Esophagus muscularis mucosa (tissue), 4 donors: ENCODE measurements around the gene ANKS1B.

Experiments used
- EP300 ChIP-seq: sonication (generic); formaldehyde crosslinking; IDR thresholded peaks from one replicate; pipeline ENCODE4 v1.6.1; 2017; ENCODE audit warnings: antibody characterized with exemption
- POLR2AphosphoS5 ChIP-seq, 2 donors: sonication (generic); formaldehyde crosslinking; IDR thresholded peaks; one replicate each; pipeline ENCODE4 v1.6.1; 2017; ENCODE audit warnings: antibody characterized with exemption in 2 of 2
- TF ChIP-seq, protein P1 (sequence below), 3 experiments: fragments of 200-600 bp in 2 of 3; fragments of 450-650 bp in 1 of 3; sonication (generic) in 2 of 3; IDR thresholded peaks; one replicate each; pipeline ENCODE4 v1.5.1; 2017 to 2019; ENCODE audit warnings: antibody characterized with exemption in 3 of 3, mild to moderate bottlenecking in 2 of 3, moderate library complexity in 1 of 3

DNA sequence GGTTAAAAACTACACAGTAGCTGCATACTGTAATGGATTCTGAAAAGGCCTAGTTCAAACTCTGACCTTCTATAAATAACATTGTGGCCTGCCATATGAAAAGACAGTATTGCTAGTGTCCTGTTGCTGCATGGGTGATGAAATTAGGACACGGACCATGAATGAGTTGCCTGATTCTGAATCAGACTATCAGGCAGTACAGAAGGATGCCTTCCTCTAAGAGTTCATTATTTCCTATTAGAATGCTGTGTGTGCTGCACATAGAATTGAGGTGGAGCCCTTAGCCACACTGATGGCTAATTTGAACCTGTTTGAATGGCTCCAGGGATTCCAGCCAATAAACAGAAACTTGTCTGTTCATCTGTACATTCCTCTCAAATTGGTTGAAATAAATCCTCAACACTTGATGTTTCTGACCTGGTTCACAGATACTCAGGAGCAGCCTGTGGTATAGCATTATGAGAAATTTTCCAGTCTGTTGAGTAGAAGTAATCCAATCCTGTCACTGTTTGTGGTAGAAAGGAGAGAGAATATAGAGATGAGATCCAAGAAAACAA is 856.4 kb downstream of the ANKS1B start:
- TF ChIP-seq EP300 (no peak), POLR2AphosphoS5 (IDR thresholded peaks at IDR 0.05) (no peak)
- TF ChIP-seq, protein P1, sequence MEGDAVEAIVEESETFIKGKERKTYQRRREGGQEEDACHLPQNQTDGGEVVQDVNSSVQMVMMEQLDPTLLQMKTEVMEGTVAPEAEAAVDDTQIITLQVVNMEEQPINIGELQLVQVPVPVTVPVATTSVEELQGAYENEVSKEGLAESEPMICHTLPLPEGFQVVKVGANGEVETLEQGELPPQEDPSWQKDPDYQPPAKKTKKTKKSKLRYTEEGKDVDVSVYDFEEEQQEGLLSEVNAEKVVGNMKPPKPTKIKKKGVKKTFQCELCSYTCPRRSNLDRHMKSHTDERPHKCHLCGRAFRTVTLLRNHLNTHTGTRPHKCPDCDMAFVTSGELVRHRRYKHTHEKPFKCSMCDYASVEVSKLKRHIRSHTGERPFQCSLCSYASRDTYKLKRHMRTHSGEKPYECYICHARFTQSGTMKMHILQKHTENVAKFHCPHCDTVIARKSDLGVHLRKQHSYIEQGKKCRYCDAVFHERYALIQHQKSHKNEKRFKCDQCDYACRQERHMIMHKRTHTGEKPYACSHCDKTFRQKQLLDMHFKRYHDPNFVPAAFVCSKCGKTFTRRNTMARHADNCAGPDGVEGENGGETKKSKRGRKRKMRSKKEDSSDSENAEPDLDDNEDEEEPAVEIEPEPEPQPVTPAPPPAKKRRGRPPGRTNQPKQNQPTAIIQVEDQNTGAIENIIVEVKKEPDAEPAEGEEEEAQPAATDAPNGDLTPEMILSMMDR (IDR thresholded peaks at IDR 0.05) = no peak
